CD14-positive monocyte (primary cell): Measurements from ENCODE around the gene PCNA. TPM values are rescaled to one million over a fixed set of nuclear protein-coding genes. Genes with fewer than 3 reads are reported as not detected.

ENCODE experiments used
- DNase-seq, 3 donors: peaks; one replicate each; pipeline ENCODE4 v3.0.0-alpha.2; 2011 to 2022
- H2AFZ ChIP-seq: 2 replicates; pipeline ENCODE4 v1.6.0; 2012; ENCODE audit warnings: mild to moderate bottlenecking, low read depth, low read length, inconsistent platforms; ENCODE audit not compliant: insufficient read depth, poor library complexity, severe bottlenecking
- H3K27ac ChIP-seq, 2 donors: 1 replicate in 1 of 2; 2 replicates in 1 of 2; pipeline ENCODE4 v1.5.1; 2012 to 2013; ENCODE audit warnings: low read length in 2 of 2, control low read depth in 1 of 2, inconsistent platforms in 1 of 2, low read depth in 1 of 2, mild to moderate bottlenecking in 1 of 2
- H3K27me3 ChIP-seq, 2 donors: one replicate each; pipeline versions ENCODE4 v1.6.0 to v1.6.1; 2011 to 2013; ENCODE audit warnings: low read length in 2 of 2; ENCODE audit not compliant: control insufficient read depth in 2 of 2, insufficient read depth in 2 of 2
- H3K36me3 ChIP-seq, 2 donors: replicated peaks in 1 of 2; 1 replicate in 1 of 2; 2 replicates in 1 of 2; pipeline versions ENCODE4 v1.5.1 to v1.6.1; 2012 to 2013; ENCODE audit warnings: low read length in 2 of 2, control low read depth in 1 of 2, inconsistent platforms in 1 of 2, mild to moderate bottlenecking in 1 of 2; ENCODE audit not compliant: insufficient read depth in 2 of 2, control insufficient read depth in 1 of 2
- H3K4me1 ChIP-seq, 2 donors: 1 replicate in 1 of 2; 2 replicates in 1 of 2; pipeline versions ENCODE4 v1.5.1 to v1.6.1; 2012 to 2013; ENCODE audit warnings: low read length in 2 of 2, control low read depth in 1 of 2, inconsistent platforms in 1 of 2, mild to moderate bottlenecking in 1 of 2, moderate library complexity in 1 of 2; ENCODE audit not compliant: insufficient read depth in 2 of 2, control insufficient read depth in 1 of 2
- H3K4me2 ChIP-seq: replicated peaks from 2 replicates; pipeline ENCODE3; 2012; ENCODE audit warnings: low read length, moderate library complexity, mild to moderate bottlenecking; ENCODE audit not compliant: poor library complexity, severe bottlenecking; ENCODE audit errors: extremely low read depth
- H3K4me3 ChIP-seq, 3 experiments: fragments of 200-600 bp in 1 of 3; sonication (generic) in 1 of 3; replicated peaks in 1 of 3; 1 replicate in 2 of 3; 2 replicates in 1 of 3; pipeline ENCODE4 v1.5.1; 2011 to 2013; ENCODE audit warnings: low read length in 3 of 3, mild to moderate bottlenecking in 3 of 3, control low read depth in 2 of 3, low read depth in 2 of 3, inconsistent platforms in 1 of 3, moderate library complexity in 1 of 3
- H3K79me2 ChIP-seq: 2 replicates; pipeline ENCODE4 v1.6.0; 2012; ENCODE audit warnings: mild to moderate bottlenecking, control low read depth, inconsistent platforms, low read length, moderate library complexity; ENCODE audit not compliant: insufficient read depth
- H3K9ac ChIP-seq: 2 replicates; pipeline ENCODE4 v1.6.0; 2017; ENCODE audit warnings: low read length, mild to moderate bottlenecking; ENCODE audit not compliant: insufficient read depth, poor library complexity, severe bottlenecking
- H3K9me3 ChIP-seq, 2 donors: replicated peaks in 1 of 2; 1 replicate in 1 of 2; 2 replicates in 1 of 2; pipeline versions ENCODE4 v1.5.1 to v1.6.1; 2012 to 2013; ENCODE audit warnings: low read length in 2 of 2, control low read depth in 1 of 2; ENCODE audit not compliant: control insufficient read depth in 1 of 2, insufficient read depth in 1 of 2
- H4K20me1 ChIP-seq: 2 replicates; pipeline ENCODE4 v1.6.0; 2012; ENCODE audit warnings: mild to moderate bottlenecking, low read length, control low read depth, moderate library complexity; ENCODE audit not compliant: insufficient read depth
- H3K27ac Mint-ChIP-seq, 7 donors: one replicate each; pipeline ENCODE4 v1.8.0; 2020; ENCODE audit warnings: mild to moderate bottlenecking in 7 of 7, mixed read lengths in 7 of 7, moderate library complexity in 6 of 7, inconsistent platforms in 2 of 7
- H3K27me3 Mint-ChIP-seq, 3 donors: one replicate each; pipeline ENCODE4 v1.8.0; 2021 to 2022; ENCODE audit warnings: low read depth in 3 of 3, mild to moderate bottlenecking in 3 of 3, mixed read lengths in 3 of 3, moderate library complexity in 3 of 3, inconsistent platforms in 1 of 3
- H3K36me3 Mint-ChIP-seq, 2 donors: one replicate each; pipeline ENCODE4 v1.8.0; 2020; ENCODE audit warnings: mixed read lengths in 2 of 2, inconsistent platforms in 1 of 2, mild to moderate bottlenecking in 1 of 2
- H3K4me1 Mint-ChIP-seq: one replicate; pipeline ENCODE4 v1.8.0; 2020; ENCODE audit warnings: mild to moderate bottlenecking, mixed read lengths
- H3K4me3 Mint-ChIP-seq, 2 donors: one replicate each; pipeline ENCODE4 v1.8.0; 2020; ENCODE audit warnings: mild to moderate bottlenecking in 2 of 2, mixed read lengths in 2 of 2, moderate library complexity in 1 of 2
- H3K9me3 Mint-ChIP-seq, 7 donors: one replicate each; pipeline ENCODE4 v1.8.0; 2020 to 2022; ENCODE audit warnings: mixed read lengths in 7 of 7, mild to moderate bottlenecking in 6 of 7, moderate library complexity in 6 of 7, inconsistent platforms in 2 of 7
- CTCF ChIP-seq: fragments of 200-600 bp; IDR thresholded peaks from one replicate; pipeline ENCODE4 v1.8.0; 2022; ENCODE audit warnings: antibody characterized with exemption, mild to moderate bottlenecking
- WGBS: methylation state at CpG from one replicate; pipeline ENCODE4 v1.1.5; 2013; ENCODE audit warnings: missing lambda C conversion rate; ENCODE audit not compliant: insufficient coverage; 5-methylcytosine and 5-hydroxymethylcytosine counted together
- intact Hi-C, 2 donors: fragments of 100-400 bp; cut with micrococcal nuclease; formaldehyde crosslinking; loops; one replicate each; pipeline versions ENCODE4 v1.15.0 to v1.15.1; 2023
- polyA plus RNA-seq, 3 donors: library from polyadenylated mRNA; depleted of rRNA in 1 of 3; unstranded in 2 of 3; stranded (reverse) in 1 of 3; fragments of 300-500 nt in 2 of 3; fragments of >200 nt in 1 of 3; fragmentation: Illumina TruSeq in 2 of 3; gene quantifications; 1 replicate in 2 of 3; 2 replicates in 1 of 3; pipeline ENCODE4 v1.2.3, GENCODE V29; 2012 to 2021

The PCNA gene
- polyA plus RNA-seq, 3 donors, result 27.9 to 35.0 (median 30.8) TPM

GRCh38 chr20:5128886-5129285 is 9.1 kb upstream of the PCNA start:
- DNase-seq, result no peak
- no peak overlapping the region for H2AFZ ChIP-seq
- peak overlapping the region in 1 of 3 experiments; percentile 98 for H3K4me3 ChIP-seq
- H3K27me3 ChIP-seq, result no peaks in the 10 kb centered on the region
- TF ChIP-seq CTCF, result no peak
- no peak overlapping the region for H3K9ac ChIP-seq
- Mint-ChIP-seq H3K27ac (peak overlapping the region in 5 of 7 donors; percentile 8 to 91 (median 80)), H3K4me1 (peaks cover 27% of the 10 kb centered on the region), H3K36me3 (peaks cover 1 to 29% of the 10 kb centered on the region in 2 donors), H3K9me3 (no peaks in the 10 kb centered on the region), H3K4me3 (peak overlapping the region in 1 of 2 donors; percentile 1), H3K27me3 (peaks cover 0 to 3% (median 0%) of the 10 kb centered on the region in 3 donors)
- peak overlapping the region; percentile 94 for H3K4me2 ChIP-seq
- intact Hi-C loops, result loop anchor here in 1 of 2 donors (1.0 kb wide), 1 partner anchor 10 kb away; the partner anchor contains the start of gene PCNA
- H3K79me2 ChIP-seq, result peaks cover 72% of the 10 kb centered on the region
- 100% methylated on average over 1 of the region's 6 CpGs for WGBS
- H4K20me1 ChIP-seq, result peaks cover 41% of the 10 kb centered on the region
- H3K4me1 ChIP-seq, result peaks cover 18 to 26% of the 10 kb centered on the region in 2 donors
- H3K27ac ChIP-seq, result peak overlapping the region in 1 of 2 donors; percentile 90
- H3K36me3 ChIP-seq, result peaks cover 0 to 1% of the 10 kb centered on the region in 2 donors
- H3K9me3 ChIP-seq, result no peaks in the 10 kb centered on the region

- Histone ChIP-seq H2AFZ (peak overlapping the region; percentile 81), H3K79me2 (peaks cover 62% of the 10 kb centered on the region), H3K36me3 (no peaks in the 10 kb centered on the region), H3K9me3 (no peaks in the 10 kb centered on the region), H3K27ac (peak overlapping the region; percentile 45 to 90), H3K9ac (peak overlapping the region; percentile 93), H4K20me1 (peaks cover 32% of the 10 kb centered on the region), H3K4me1 (peaks cover 18 to 26% of the 10 kb centered on the region in 2 donors), H3K4me2 (peak overlapping the region; percentile 94), H3K27me3 (no peaks in the 10 kb centered on the region), H3K4me3 (peak overlapping the region; percentile 59 to 98 (median 73))
- peak overlapping the region; percentile 93 to 96 for H3K4me3 Mint-ChIP-seq
- DNase-seq, result peak; percentile 28 to 62 (median 43)
- peak overlapping the region; percentile 86 to 96 (median 91) for H3K27ac Mint-ChIP-seq
- H3K9me3 Mint-ChIP-seq, result no peaks in the 10 kb centered on the region
- no peak for TF ChIP-seq CTCF
- intact Hi-C loops, result loop anchor here in 1 of 2 donors (1.0 kb wide), 1 partner anchor 9 kb away; the partner anchor contains the start of gene PCNA
- H3K4me1 Mint-ChIP-seq, result peaks cover 28% of the 10 kb centered on the region
- H3K36me3 Mint-ChIP-seq, result peaks cover 1 to 23% of the 10 kb centered on the region in 2 donors
- WGBS, result 20% methylated on average over 3 of the region's 6 CpGs
- H3K27me3 Mint-ChIP-seq, result peaks cover 0 to 3% (median 0%) of the 10 kb centered on the region in 3 donors
Measured at GRCh38 chr20:5127859-5128424, 8.2 kb upstream of the PCNA start.
